GM21423 (cell line): ENCODE data around the gene EEF1AKMT2.

ENCODE experiments used
- ATAC-seq: cut with Tn5 transposase; IDR thresholded peaks from one replicate; pipeline ENCODE4 v1.9.1; 2021; ENCODE audit warnings: mild to moderate bottlenecking, moderate library complexity; ENCODE audit not compliant: unreplicated experiment

The EEF1AKMT2 gene

GRCh38 chr10:124739119-124739921 lies 52.4 kb downstream of the EEF1AKMT2 start:
- ATAC-seq, result no peak

GRCh38 chr10:124738441-124738840 lies 53.2 kb downstream of the EEF1AKMT2 start:
- ATAC-seq, result no peak

GRCh38 chr10:124737708-124738107 lies 54.0 kb downstream of the EEF1AKMT2 start:
- no peak for ATAC-seq

- ATAC-seq, result no peak
Measured at GRCh38 chr10:124737221-124737620, 54.5 kb downstream of the EEF1AKMT2 start.

GRCh38 chr10:124736491-124737136 lies 55.1 kb downstream of the EEF1AKMT2 start:
- ATAC-seq, result no peak

GRCh38 chr10:124735491-124736286 lies 56.0 kb downstream of the EEF1AKMT2 start:
- ATAC-seq, result no peak

- ATAC-seq, result no peak
Measured at GRCh38 chr10:124734311-124735166, 57.1 kb downstream of the EEF1AKMT2 start.

GRCh38 chr10:124733571-124734245 lies 58.0 kb downstream of the EEF1AKMT2 start:
- ATAC-seq, result no peak

- ATAC-seq, result peak; percentile 55
Measured at GRCh38 chr10:124732931-124733570, 58.6 kb downstream of the EEF1AKMT2 start.

- no peak for ATAC-seq
Measured at GRCh38 chr10:124731551-124731950, 60.1 kb downstream of the EEF1AKMT2 start.

- no peak for ATAC-seq
Measured at GRCh38 chr10:124730790-124731189, 60.9 kb downstream of the EEF1AKMT2 start.

GRCh38 chr10:124728830-124729661 lies 62.6 kb downstream of the EEF1AKMT2 start:
- no peak for ATAC-seq

GRCh38 chr10:124728071-124728829 lies 63.4 kb downstream of the EEF1AKMT2 start:
- ATAC-seq, result no peak

- ATAC-seq, result no peak
Measured at GRCh38 chr10:124727361-124727960, 64.2 kb downstream of the EEF1AKMT2 start.

- no peak for ATAC-seq
Measured at GRCh38 chr10:124725791-124726190, 65.9 kb downstream of the EEF1AKMT2 start.

GRCh38 chr10:124725171-124725631 lies 66.5 kb downstream of the EEF1AKMT2 start:
- ATAC-seq, result no peak

- ATAC-seq, result no peak
Measured at GRCh38 chr10:124724279-124725027, 67.2 kb downstream of the EEF1AKMT2 start.
